Body of pancreas (tissue), 4 donors: Measurements from ENCODE around the gene PLIN4. TPM values are rescaled to one million over a fixed set of nuclear protein-coding genes. Genes with fewer than 3 reads are reported as not detected.
"Not testable (repeated sequence)": the region's sequence is repeated elsewhere in the genome, so short reads cannot be mapped to it uniquely, and the experiment has no call there.

ENCODE experiments used
- ATAC-seq: fragments of 150-250 bp; one replicate; pipeline ENCODE4 v1.9.1; 2016
- DNase-seq, 4 donors: peaks; one replicate each; pipeline ENCODE4 v3.0.0-alpha.2; 2019
- H3K27ac ChIP-seq, 4 donors: fragments of 200-600 bp; sonication (generic); 1 replicate in 3 of 4; 2 replicates in 1 of 4; pipeline versions ENCODE4 v1.5.1 to v1.6.1; 2016 to 2019; ENCODE audit warnings: mild to moderate bottlenecking in 1 of 4, mixed read lengths in 1 of 4, moderate library complexity in 1 of 4
- H3K27me3 ChIP-seq, 2 donors: fragments of 200-600 bp; sonication (generic); one replicate each; pipeline ENCODE4 v1.6.0; 2016; ENCODE audit warnings: mild to moderate bottlenecking in 1 of 2
- H3K36me3 ChIP-seq, 2 donors: fragments of 200-600 bp; sonication (generic); replicated peaks in 1 of 2; 2 replicates each; pipeline ENCODE4 v1.5.1; 2016; ENCODE audit warnings: low read depth in 2 of 2; ENCODE audit not compliant: insufficient read depth in 1 of 2
- H3K4me1 ChIP-seq: fragments of 200-600 bp; sonication (generic); one replicate; pipeline ENCODE4 v1.6.0; 2016
- H3K4me3 ChIP-seq, 2 donors: fragments of 200-600 bp; sonication (generic); 1 replicate in 1 of 2; 2 replicates in 1 of 2; pipeline ENCODE4 v1.5.1; 2016 to 2019
- H3K9me3 ChIP-seq, 3 donors: fragments of 200-600 bp; sonication (generic); 1 replicate in 2 of 3; 2 replicates in 1 of 3; pipeline ENCODE4 v1.5.1; 2016
- CTCF ChIP-seq, 7 experiments: fragments of 450-650 bp in 4 of 7; fragments of 200-600 bp in 3 of 7; sonication (generic) in 3 of 7; IDR thresholded peaks; one replicate each; pipeline ENCODE4 v1.5.1; 2016 to 2019; ENCODE audit warnings: antibody characterized with exemption in 7 of 7
- POLR2A ChIP-seq, 3 donors: fragments of 450-650 bp; IDR thresholded peaks; one replicate each; pipeline ENCODE4 v1.6.1; 2016; ENCODE audit warnings: antibody characterized with exemption in 3 of 3, mild to moderate bottlenecking in 2 of 3
- WGBS, 2 donors: methylation state at CpG; one replicate each; pipeline ENCODE4 v1.1.5; 2017; 5-methylcytosine and 5-hydroxymethylcytosine counted together
- intact Hi-C: fragments of 100-400 bp; cut with DNase I; formaldehyde crosslinking; loops from one replicate; pipeline ENCODE4 v1.15.1; 2023
- total RNA-seq, 2 donors: library from RNA; depleted of rRNA; stranded (reverse); fragments of >200 nt; gene quantifications; one replicate each; pipeline ENCODE4 v1.1.0, GENCODE V29; 2016

The PLIN4 gene
- total RNA-seq, 2 donors from 2014 or later, result 18.9 to 125 TPM

DNA sequence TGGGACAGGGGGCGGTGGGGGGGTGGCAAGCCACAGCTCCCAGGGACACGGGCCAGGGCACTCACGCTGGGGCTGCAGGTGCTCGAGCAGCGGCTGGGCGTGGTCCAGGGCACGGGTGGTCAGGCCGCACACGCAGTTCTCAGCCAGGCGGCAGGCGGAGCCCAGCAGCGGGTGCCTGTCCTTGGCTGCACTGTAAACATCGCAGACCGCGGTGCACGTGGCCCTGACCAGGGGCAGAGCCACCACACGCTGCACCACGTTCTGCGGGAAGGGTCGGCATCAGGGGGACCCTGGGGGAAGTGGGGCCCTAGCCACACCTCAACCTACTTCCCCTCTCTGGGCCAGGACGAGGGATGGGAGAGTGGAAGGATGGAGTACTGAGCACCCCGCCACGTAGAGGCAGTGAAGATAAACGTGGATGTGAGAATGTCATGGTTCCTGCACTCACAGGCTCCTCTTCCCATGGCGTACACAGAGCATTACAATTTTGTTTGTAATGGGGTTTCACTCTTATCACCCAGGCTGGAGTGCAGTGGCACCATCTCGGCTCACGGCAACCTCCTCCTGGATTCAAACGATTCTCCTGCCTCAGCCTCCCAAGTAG is 13.4 kb upstream of the PLIN4 start:
- no peaks in the 10 kb centered on the region for H3K27me3 ChIP-seq
- TF ChIP-seq POLR2A (IDR thresholded peaks at IDR 0.05) (no peak), CTCF (IDR thresholded peaks at IDR 0.05) (peak in 3 of 7 experiments; percentile 6 to 22 (median 17))
- H3K9me3 ChIP-seq, result no peaks in the 10 kb centered on the region
- WGBS, 2 donors, result 34 to 52% methylated on average over 13 to 28 of the region's 28 CpGs
- H3K4me3 ChIP-seq, result no peak overlapping the region
- peak; percentile 9 for ATAC-seq
- intact Hi-C loops, result no loop called here
- peak; percentile 49 to 73 (median 58) for DNase-seq
- H3K27ac ChIP-seq, result no peak overlapping the region
- peaks cover 0 to 5% of the 10 kb centered on the region in 2 donors for H3K36me3 ChIP-seq
- peaks cover 45% of the 10 kb centered on the region for H3K4me1 ChIP-seq

DNA sequence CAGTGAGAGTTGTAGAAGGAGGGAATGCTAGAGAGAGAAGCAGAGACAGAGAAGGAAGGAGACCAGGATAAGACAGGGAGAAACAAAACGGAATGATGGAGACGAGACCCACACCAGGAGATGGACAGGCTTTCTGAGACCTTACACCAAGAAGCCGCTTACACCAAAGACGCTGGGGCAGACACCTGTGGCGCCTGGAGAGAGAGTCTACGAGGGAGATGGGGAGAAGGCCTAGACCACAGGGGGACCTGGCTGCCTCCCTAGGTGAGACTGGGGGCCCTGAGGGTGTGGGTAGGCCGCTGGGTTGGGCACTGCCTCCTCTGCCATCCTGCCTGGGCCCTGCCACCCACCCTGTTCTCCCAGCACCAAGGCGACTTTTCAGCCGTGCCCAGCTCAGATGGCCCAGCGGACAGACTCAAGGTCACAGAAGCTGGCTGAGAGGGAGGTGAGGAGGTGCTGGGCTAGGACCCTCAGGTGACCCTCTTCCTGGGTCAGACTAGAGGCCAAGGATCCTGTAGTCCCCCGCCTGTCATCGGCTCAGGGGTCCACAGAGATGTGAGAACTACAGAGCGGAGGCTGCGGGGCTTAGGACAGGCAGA is 11.7 kb upstream of the PLIN4 start:
- TF ChIP-seq POLR2A (IDR thresholded peaks at IDR 0.05), result no peak
- no peak for TF ChIP-seq CTCF (IDR thresholded peaks at IDR 0.05)
- H3K36me3 ChIP-seq, result peaks cover 0 to 5% of the 10 kb centered on the region in 2 donors
- intact Hi-C loops, result no loop called here
- no peak overlapping the region for H3K4me3 ChIP-seq
- 76 to 78% methylated on average over 13 to 14 of the region's 14 CpGs for WGBS, 2 donors
- H3K9me3 ChIP-seq, result no peaks in the 10 kb centered on the region
- H3K4me1 ChIP-seq, result peaks cover 29% of the 10 kb centered on the region
- no peak for ATAC-seq
- H3K27me3 ChIP-seq, result no peaks in the 10 kb centered on the region
- no peak overlapping the region for H3K27ac ChIP-seq
- DNase-seq, result no peak

DNA sequence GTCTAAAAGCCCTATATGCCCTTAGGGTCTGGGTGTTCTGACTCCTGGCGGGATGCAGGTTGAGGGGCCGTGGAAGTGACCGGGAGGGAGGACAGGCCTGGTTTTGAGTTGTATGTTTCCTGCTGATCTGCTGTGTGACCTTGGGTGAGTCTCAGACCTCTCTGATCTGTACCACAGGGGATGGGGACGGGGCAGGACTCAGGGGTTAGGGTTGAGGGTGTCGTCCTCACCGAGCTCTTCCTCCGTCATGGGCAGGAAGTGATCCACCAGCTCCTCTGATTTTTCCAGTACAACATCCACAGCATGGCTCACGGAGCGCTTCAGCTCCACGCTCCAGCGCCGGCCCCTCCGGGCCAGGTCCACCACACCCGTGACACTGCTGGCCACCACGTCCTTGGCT is 10.6 kb upstream of the PLIN4 start:
- ATAC-seq (no peak), DNase-seq (no peak)
- peaks cover 17% of the 10 kb centered on the region for H3K4me1 ChIP-seq
- WGBS, 2 donors, result 85 to 93% methylated on average over 14 to 15 of the region's 15 CpGs
- no peaks in the 10 kb centered on the region for H3K9me3 ChIP-seq
- H3K27me3 ChIP-seq, result no peaks in the 10 kb centered on the region
- TF ChIP-seq POLR2A (IDR thresholded peaks at IDR 0.05) (no peak), CTCF (IDR thresholded peaks at IDR 0.05) (no peak)
- intact Hi-C loops, result no loop called here
- H3K4me3 ChIP-seq, result no peak overlapping the region
- H3K27ac ChIP-seq, result no peak overlapping the region
- peaks cover 0 to 5% of the 10 kb centered on the region in 2 donors for H3K36me3 ChIP-seq

DNA sequence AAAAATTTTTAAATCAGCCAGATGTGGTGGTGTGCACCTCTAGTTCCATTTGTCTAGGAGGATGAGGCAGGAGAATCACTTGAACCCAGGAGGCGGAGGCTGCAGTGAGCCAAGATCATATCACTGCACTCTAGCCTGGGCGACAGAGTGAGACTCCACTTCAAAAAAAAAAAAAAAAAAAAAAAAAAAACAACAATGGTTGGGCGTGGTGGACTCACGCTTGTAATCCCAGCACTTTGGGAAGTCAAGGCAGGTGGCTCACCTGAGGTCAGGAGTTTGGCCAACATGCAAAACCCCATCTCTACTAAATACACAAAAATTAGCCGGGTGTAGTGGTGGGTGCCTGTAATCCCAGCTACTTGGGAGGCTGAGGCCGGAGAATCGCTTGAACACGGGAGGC is 9.1 kb upstream of the PLIN4 start:
- H3K27me3 ChIP-seq, DNase-seq, intact Hi-C loops, H3K36me3 ChIP-seq, H3K27ac ChIP-seq, H3K9me3 ChIP-seq, ATAC-seq, H3K4me3 ChIP-seq: not testable (repeated sequence)
- 85 to 96% methylated on average over 8 of the region's 8 CpGs for WGBS, 2 donors
- peaks cover 13% of the 10 kb centered on the region for H3K4me1 ChIP-seq

DNA sequence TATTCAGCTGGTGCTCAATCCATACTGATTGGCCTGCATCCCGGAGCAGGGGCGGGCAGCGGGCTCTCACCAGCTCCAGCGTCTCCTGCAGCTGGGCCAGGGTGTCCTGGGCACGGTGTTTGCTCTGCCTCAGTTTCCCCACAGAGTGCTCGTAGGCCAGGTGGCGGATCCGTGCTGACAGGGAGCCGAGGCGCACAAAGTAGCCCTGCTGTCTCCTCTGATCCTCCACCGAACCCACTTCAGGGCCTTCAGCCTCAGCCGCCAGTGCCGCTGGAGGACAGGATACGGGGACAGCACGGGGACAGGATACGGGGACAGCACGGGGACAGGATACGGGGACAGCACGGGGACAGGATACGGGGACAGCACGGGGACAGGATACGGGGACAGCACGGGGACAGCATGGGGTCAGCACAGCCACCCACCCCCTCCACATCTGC is 7.3 kb upstream of the PLIN4 start:
- H3K9me3 ChIP-seq, result no peaks in the 10 kb centered on the region
- H3K4me1 ChIP-seq, result no peaks in the 10 kb centered on the region
- no peak for ATAC-seq
- TF ChIP-seq POLR2A (IDR thresholded peaks at IDR 0.05) (no peak), CTCF (IDR thresholded peaks at IDR 0.05) (no peak)
- peaks cover 0 to 5% of the 10 kb centered on the region in 2 donors for H3K36me3 ChIP-seq
- WGBS, 2 donors, result 84 to 91% methylated on average over 17 to 19 of the region's 23 CpGs
- no peaks in the 10 kb centered on the region for H3K27me3 ChIP-seq
- H3K27ac ChIP-seq, result no peak overlapping the region
- intact Hi-C loops, result no loop called here
- no peak for DNase-seq
- H3K4me3 ChIP-seq, result no peak overlapping the region
